Ramos (cell line): Measurements from ENCODE around the gene ICOS.

ENCODE experiments used
- in situ Hi-C: fragments of 300-500 bp; cut with MboI; formaldehyde crosslinking; loops from one replicate; pipeline ENCODE4 v1.14.3; 2022; ENCODE audit warnings: low sequenced_read_pairs; ENCODE audit not compliant: unreplicated experiment

Gene ICOS

GRCh38 chr2:204003276-204003990, 66.9 kb downstream of the ICOS start:
- in situ Hi-C loops: no loop called here

- in situ Hi-C loops: no loop called here
These were observed 68.3 kb downstream of the ICOS start for GRCh38 chr2:204004912-204005311.

GRCh38 chr2:204005940-204006721, 69.6 kb downstream of the ICOS start:
- in situ Hi-C loops: no loop called here

GRCh38 chr2:204008352-204008751, 71.8 kb downstream of the ICOS start:
- in situ Hi-C loops: no loop called here

- in situ Hi-C loops: no loop called here
These were observed 74.3 kb downstream of the ICOS start for GRCh38 chr2:204010628-204011560.
